Uterus (tissue), 4 donors: ENCODE measurements around the gene DLX4. TPM values are rescaled to one million over a fixed set of nuclear protein-coding genes. Genes with fewer than 3 reads are reported as not detected.

Source experiments
- DNase-seq, 2 donors: peaks; one replicate each; pipeline ENCODE4 v3.0.0-alpha.2; 2019 to 2020
- H3K27ac ChIP-seq, 2 donors: fragments of 200-600 bp; sonication (generic); 1 replicate in 1 of 2; 2 replicates in 1 of 2; pipeline ENCODE4 v1.5.1; 2016 to 2018
- H3K27me3 ChIP-seq, 2 donors: fragments of 200-600 bp; sonication (generic); one replicate each; pipeline ENCODE4 v1.5.1; 2018 to 2019; ENCODE audit warnings: control low read depth in 1 of 2
- H3K36me3 ChIP-seq, 2 donors: fragments of 200-600 bp; sonication (generic); one replicate each; pipeline ENCODE4 v1.5.1; 2019; ENCODE audit warnings: control low read depth in 1 of 2
- H3K4me1 ChIP-seq, 2 donors: fragments of 200-600 bp; sonication (generic); one replicate each; pipeline ENCODE4 v1.5.1; 2018 to 2019; ENCODE audit warnings: control low read depth in 1 of 2
- H3K4me3 ChIP-seq, 2 donors: fragments of 200-600 bp; sonication (generic); 1 replicate in 1 of 2; 2 replicates in 1 of 2; pipeline ENCODE4 v1.5.1; 2018 to 2019; ENCODE audit warnings: mild to moderate bottlenecking in 1 of 2
- H3K9me3 ChIP-seq, 2 donors: fragments of 200-600 bp; sonication (generic); one replicate each; pipeline ENCODE4 v1.5.1; 2019; ENCODE audit warnings: control low read depth in 1 of 2
- POLR2A ChIP-seq, 2 donors: fragments of 450-650 bp; IDR thresholded peaks; one replicate each; pipeline ENCODE4 v1.6.1; 2016; ENCODE audit warnings: antibody characterized with exemption in 2 of 2, mild to moderate bottlenecking in 1 of 2, moderate library complexity in 1 of 2
- intact Hi-C: fragments of 100-400 bp; cut with DNase I; formaldehyde crosslinking; loops from one replicate; pipeline ENCODE4 v1.15.1; 2023; ENCODE audit warnings: low total_unique reads
- total RNA-seq, 4 donors: library from RNA; depleted of rRNA in 3 of 4; stranded (reverse); fragments of >200 nt in 3 of 4; gene quantifications; one replicate each; pipeline versions ENCODE4 v1.1.0 to v1.2.4, GENCODE V29; 2014 to 2023
- TF ChIP-seq, protein P1 (sequence below), 4 experiments: fragments of 200-600 bp in 2 of 4; fragments of 450-650 bp in 2 of 4; sonication (generic) in 2 of 4; IDR thresholded peaks; one replicate each; pipeline ENCODE4 v1.5.1; 2016 to 2019; ENCODE audit warnings: antibody characterized with exemption in 4 of 4, mild to moderate bottlenecking in 2 of 4, moderate library complexity in 1 of 4
- donor health status: DM: yes; HTN: yes; CAD: no.

The DLX4 gene
- total RNA-seq, 4 donors from 2014 or later, result not detected

DNA sequence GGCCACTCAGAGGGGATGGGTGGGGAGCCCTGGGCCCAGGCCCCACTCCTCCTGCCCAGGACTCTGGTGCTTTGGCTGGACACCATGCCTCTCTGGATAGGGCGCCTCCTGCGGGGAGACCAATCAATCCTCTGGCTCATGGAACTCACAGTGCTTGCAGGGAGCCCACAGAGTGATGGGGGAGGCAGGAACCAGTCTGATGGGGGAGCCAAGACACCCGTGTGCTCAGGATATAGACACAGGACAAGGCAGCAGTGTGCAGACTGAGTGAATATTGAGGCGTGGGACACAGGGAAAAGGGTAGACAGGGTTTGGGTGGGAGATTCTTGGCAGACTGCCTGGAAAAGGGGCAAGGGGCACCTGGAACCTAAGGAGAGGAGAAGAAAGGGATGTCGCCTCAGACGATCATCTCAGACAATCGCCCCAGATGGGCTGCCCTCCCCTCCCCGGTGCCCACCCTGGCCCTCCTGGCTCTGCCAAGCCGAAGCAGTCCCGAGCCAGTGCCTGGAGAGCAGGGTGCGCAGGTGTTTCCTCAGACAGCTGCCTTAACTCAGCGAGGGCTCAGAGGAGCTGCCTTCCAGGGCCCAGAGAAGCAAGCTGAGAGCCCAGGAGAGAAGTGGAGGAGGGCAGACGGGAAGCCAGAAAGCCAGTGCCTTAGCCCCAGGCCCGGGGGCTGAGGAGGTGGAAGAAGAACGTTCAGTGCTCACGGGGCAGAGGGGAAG lies 37.4 kb upstream of the DLX4 start:
- Histone ChIP-seq H3K36me3 (no peaks in the 10 kb centered on the region), H3K4me1 (no peaks in the 10 kb centered on the region), H3K9me3 (no peaks in the 10 kb centered on the region), H3K27me3 (no peaks in the 10 kb centered on the region), H3K27ac (no peak overlapping the region), H3K4me3 (no peak overlapping the region)
- DNase-seq, result no peak
- no peak for TF ChIP-seq POLR2A (IDR thresholded peaks at IDR 0.05)
- TF ChIP-seq, protein P1, sequence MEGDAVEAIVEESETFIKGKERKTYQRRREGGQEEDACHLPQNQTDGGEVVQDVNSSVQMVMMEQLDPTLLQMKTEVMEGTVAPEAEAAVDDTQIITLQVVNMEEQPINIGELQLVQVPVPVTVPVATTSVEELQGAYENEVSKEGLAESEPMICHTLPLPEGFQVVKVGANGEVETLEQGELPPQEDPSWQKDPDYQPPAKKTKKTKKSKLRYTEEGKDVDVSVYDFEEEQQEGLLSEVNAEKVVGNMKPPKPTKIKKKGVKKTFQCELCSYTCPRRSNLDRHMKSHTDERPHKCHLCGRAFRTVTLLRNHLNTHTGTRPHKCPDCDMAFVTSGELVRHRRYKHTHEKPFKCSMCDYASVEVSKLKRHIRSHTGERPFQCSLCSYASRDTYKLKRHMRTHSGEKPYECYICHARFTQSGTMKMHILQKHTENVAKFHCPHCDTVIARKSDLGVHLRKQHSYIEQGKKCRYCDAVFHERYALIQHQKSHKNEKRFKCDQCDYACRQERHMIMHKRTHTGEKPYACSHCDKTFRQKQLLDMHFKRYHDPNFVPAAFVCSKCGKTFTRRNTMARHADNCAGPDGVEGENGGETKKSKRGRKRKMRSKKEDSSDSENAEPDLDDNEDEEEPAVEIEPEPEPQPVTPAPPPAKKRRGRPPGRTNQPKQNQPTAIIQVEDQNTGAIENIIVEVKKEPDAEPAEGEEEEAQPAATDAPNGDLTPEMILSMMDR (IDR thresholded peaks at IDR 0.05), result no peak
- intact Hi-C loops, result no loop called here

GRCh38 chr17:49932138-49932723 lies 36.8 kb upstream of the DLX4 start:
- no peak for DNase-seq
- no peak for TF ChIP-seq POLR2A (IDR thresholded peaks at IDR 0.05)
- Histone ChIP-seq H3K27ac (no peak overlapping the region), H3K4me3 (no peak overlapping the region), H3K9me3 (no peaks in the 10 kb centered on the region), H3K4me1 (no peaks in the 10 kb centered on the region), H3K27me3 (no peaks in the 10 kb centered on the region), H3K36me3 (no peaks in the 10 kb centered on the region)
- intact Hi-C loops, result no loop called here

- DNase-seq, result no peak
- Histone ChIP-seq H3K4me3 (no peak overlapping the region), H3K9me3 (no peaks in the 10 kb centered on the region), H3K4me1 (no peaks in the 10 kb centered on the region), H3K27ac (no peak overlapping the region), H3K27me3 (no peaks in the 10 kb centered on the region), H3K36me3 (no peaks in the 10 kb centered on the region)
- intact Hi-C loops, result no loop called here
- TF ChIP-seq, protein P1 (IDR thresholded peaks at IDR 0.05), result no peak
- no peak for TF ChIP-seq POLR2A (IDR thresholded peaks at IDR 0.05)
Measured at GRCh38 chr17:49932901-49933300, 36.1 kb upstream of the DLX4 start.

GRCh38 chr17:49935526-49936210 lies 33.3 kb upstream of the DLX4 start:
- TF ChIP-seq, protein P1 (IDR thresholded peaks at IDR 0.05), result no peak
- TF ChIP-seq POLR2A (IDR thresholded peaks at IDR 0.05), result no peak
- no peaks in the 10 kb centered on the region for H3K27me3 ChIP-seq
- H3K4me1 ChIP-seq, result no peaks in the 10 kb centered on the region
- H3K9me3 ChIP-seq, result no peaks in the 10 kb centered on the region
- no peak overlapping the region for H3K27ac ChIP-seq
- intact Hi-C loops, result no loop called here
- no peak for DNase-seq
- H3K4me3 ChIP-seq, result no peak overlapping the region
- no peaks in the 10 kb centered on the region for H3K36me3 ChIP-seq

DNA sequence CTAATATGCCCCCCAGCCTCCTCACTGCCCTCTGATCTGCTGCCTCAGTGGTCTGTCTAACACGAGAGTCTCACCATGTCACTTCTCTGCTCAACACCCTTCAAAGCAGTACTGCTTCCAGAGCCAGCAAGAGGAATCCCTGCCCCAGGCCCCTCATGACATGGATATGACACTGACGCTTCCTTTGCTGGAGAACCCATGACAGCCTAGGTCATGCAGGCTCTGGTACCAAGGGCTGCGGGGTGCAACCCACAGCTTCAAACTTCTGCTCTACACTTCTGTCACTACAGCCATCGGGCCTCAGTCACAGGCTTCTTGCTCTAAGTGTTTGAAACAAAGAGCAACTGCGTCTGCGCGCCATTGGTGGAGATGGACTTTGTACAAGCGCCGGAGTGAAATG lies 32.6 kb upstream of the DLX4 start:
- TF ChIP-seq, protein P1 (IDR thresholded peaks at IDR 0.05), result no peak
- no peak for TF ChIP-seq POLR2A (IDR thresholded peaks at IDR 0.05)
- no peak overlapping the region for H3K27ac ChIP-seq
- no peak for DNase-seq
- H3K4me3 ChIP-seq, result no peak overlapping the region
- no peaks in the 10 kb centered on the region for H3K9me3 ChIP-seq
- H3K4me1 ChIP-seq, result no peaks in the 10 kb centered on the region
- no peaks in the 10 kb centered on the region for H3K36me3 ChIP-seq
- H3K27me3 ChIP-seq, result no peaks in the 10 kb centered on the region
- intact Hi-C loops, result no loop called here
